GM19324 (cell line): ENCODE measurements around the gene SLC8B1.

ENCODE experiments used
- ATAC-seq: cut with Tn5 transposase; IDR thresholded peaks from one replicate; pipeline ENCODE4 v1.9.1; 2021; ENCODE audit warnings: mild to moderate bottlenecking, moderate library complexity; ENCODE audit not compliant: unreplicated experiment, low FRiP score

SLC8B1 gene

GRCh38 chr12:113334786-113335539 is at the start of gene SLC8B1:
Gene SLC8B1 (minus strand): TSS chr12:113335109. CDS start chr12:113332878, 2,231 bp downstream.
- peak; percentile 97 for ATAC-seq

DNA sequence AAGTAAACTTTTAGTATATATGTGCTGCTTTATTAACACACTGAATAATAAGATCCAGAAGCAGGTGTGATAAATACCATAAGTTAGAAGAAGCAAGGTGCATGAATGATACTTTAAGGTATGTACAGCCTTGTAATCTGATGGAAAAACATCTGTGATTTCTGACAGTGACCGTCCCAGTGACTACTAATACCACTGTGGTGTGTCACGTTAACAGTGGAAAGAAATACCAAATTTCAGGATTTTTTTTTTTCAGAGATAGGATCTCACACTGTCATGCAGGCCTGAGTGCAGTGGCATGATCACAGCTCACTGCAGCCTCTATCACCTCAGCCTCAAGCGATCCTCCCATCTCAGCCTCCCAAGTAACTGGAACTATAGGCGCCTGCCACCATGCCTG is 47.3 kb upstream of the SLC8B1 start:
- ATAC-seq = no peak

- no peak for ATAC-seq
Observed at GRCh38 chr12:113381220-113381619, 46.3 kb upstream of the SLC8B1 start.

DNA sequence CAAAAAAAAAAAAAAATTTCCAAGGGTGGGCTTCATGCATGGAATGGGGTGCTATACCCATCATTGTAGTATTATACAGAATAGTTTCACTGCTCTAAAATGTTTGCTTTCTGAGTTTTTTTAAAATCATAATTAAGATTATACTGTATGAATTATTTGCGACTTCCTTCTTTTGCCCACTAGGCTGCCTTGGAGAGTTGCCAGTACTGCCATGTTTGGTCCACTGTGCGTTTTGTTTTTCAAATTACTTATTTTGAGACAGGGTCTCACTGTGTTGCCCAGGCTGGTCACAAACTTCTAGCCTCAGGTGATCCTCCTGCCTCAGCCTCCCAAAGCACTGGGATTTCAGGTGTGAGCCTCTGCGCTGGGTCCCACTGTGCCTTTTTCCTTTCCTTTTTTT is 43.4 kb upstream of the SLC8B1 start:
- no peak for ATAC-seq

- no peak for ATAC-seq
Observed at GRCh38 chr12:113374823-113375428, 40.0 kb upstream of the SLC8B1 start.

DNA sequence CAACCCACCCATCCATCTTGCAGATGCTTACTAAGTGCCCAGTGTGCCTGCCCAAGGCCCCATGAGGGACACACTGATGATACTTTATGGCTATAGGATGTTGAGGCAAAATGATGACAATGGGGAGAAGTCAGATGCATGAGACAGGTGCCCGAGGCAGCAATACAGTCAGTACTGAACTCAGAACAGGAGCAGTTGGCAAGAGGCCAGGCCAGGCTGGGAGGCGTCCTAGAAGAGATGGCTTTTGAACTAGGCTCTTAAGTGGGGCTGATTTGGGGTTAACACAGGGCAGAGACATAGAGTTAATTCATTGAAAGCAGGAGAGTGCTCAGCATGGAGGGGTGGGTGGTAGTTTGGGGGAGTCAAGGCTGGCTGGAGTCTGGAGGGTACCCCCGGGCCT is 39.1 kb upstream of the SLC8B1 start:
- no peak for ATAC-seq

DNA sequence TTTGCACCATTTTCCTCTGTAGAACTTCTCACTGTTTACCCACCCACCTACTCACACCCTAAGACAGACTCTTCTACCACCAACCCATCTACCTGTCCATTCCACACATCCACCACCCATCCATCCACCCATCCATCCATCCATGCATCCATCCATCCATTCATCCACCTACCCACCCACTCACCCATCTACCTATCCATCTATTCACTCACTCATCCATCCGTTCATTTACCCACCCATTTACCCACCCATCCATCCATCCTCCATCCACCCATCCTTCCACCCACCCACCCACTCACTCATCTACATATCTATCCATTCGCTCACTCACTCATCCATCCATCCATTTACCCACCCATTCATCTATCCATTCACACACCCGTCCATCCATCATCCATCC is 38.5 kb upstream of the SLC8B1 start:
- ATAC-seq = no peak

DNA sequence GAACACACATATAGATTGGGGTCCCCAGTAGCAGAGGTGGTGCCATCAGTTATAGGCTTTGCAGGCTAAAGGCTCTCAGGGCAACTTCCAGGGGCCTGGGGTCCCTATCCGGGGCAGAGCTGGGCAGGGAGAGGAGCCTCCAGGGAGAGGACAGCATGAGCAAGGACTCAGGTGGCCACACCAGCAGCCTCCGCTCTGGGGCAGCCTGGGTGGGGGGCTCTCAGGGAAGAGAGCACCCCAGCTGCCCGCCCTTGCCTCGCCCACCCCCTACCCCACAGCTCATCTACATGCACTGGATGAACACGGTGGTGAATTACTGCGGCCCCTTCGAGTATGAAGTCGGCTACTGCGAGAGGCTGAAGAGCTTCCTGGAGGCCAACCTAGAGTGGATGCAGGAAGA is 37.5 kb upstream of the SLC8B1 start:
- no peak for ATAC-seq

DNA sequence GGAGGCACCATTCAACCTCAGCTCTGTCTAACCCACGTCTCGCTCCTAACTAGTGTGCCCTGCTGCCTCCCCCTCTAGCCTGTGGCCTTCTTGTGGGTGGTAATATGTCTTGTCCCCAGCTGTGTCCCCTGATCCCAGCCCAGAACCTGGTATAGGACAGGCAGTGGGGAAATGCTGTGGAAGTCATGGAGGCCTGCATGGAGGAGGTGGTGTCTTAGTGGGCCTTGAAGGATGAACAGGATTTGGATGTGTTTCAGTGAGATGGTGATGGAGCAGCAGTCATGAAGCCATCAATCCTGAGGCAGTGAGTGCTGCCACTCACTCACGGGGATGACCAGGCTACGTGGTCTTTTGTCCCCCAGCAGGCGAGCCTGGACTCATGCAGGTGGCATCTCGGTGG is 36.9 kb upstream of the SLC8B1 start:
- ATAC-seq = no peak

- no peak for ATAC-seq
Observed at GRCh38 chr12:113370923-113371682, 36.2 kb upstream of the SLC8B1 start.

DNA sequence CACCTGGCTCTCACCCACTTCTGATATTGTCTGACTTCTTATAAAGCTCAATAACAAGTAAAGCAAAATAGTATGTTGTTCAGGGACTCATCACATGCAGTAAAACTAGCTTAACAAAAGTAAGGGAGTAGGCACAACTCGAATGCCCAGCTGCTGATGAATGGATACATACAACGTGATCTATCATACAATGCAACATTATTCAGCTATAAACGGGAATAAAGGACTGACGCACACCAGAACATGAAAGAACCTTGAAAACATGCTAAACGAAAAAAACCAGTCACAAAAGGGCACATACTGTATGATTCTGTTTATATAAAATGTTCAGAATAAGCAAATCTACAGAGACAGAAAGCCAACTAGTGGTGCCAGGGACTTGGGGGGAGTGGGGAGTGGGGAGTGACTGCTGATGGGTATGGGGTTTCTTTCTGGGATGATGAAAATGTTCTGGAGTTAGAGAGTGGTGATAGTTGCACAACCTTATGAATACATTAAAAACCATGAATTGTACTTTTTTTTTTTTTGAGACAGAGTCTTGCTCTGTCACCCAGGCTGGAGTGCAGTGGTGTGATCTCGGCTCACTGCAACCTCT is 34.6 kb upstream of the SLC8B1 start:
- no peak for ATAC-seq

GRCh38 chr12:113368331-113368730 is 33.4 kb upstream of the SLC8B1 start:
- ATAC-seq = no peak

GRCh38 chr12:113366827-113367226 is 31.9 kb upstream of the SLC8B1 start:
- ATAC-seq = no peak

- ATAC-seq = no peak
Observed at GRCh38 chr12:113365639-113366395, 30.9 kb upstream of the SLC8B1 start.

- no peak for ATAC-seq
Observed at GRCh38 chr12:113364698-113365097, 29.8 kb upstream of the SLC8B1 start.

- no peak for ATAC-seq
Observed at GRCh38 chr12:113361574-113362370, 26.9 kb upstream of the SLC8B1 start.

DNA sequence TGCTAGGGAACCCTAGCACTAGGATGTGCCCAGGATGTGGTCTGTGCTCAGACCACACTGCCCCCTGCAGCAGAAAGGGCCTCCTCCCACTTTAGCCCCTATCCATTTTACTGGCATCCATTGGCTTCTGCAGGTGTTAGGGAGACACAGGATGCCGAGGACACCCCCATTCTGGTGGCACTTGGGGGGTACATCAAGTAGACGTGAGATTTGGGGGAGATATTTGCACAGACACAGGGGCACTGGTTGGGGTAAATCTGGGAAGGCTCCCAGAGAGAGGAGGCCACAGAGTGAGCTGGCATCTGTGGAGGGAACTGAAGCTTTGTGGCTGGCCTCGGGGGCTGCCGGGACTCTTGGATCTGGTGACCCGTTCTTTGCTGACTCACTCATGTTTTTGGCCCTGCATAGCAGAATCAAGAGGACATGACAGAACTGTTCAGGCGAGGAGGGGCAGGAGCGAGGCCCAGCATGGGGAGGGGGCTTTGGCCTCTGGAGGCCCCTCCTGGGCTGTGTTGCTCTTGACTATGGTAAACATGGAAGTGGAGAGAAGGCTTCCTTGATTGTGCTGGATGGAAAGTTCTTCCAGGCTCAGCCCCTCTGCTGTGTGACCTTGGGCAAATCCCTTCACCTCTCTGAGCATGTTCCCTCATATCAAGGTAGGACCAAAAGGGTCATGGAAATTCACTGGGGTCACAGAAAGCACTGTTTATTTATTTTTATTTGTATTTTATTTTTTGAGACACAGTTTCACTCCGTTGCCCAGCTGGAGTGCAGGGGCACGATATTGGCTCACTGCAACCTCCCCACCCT is 25.2 kb upstream of the SLC8B1 start:
- no peak for ATAC-seq

DNA sequence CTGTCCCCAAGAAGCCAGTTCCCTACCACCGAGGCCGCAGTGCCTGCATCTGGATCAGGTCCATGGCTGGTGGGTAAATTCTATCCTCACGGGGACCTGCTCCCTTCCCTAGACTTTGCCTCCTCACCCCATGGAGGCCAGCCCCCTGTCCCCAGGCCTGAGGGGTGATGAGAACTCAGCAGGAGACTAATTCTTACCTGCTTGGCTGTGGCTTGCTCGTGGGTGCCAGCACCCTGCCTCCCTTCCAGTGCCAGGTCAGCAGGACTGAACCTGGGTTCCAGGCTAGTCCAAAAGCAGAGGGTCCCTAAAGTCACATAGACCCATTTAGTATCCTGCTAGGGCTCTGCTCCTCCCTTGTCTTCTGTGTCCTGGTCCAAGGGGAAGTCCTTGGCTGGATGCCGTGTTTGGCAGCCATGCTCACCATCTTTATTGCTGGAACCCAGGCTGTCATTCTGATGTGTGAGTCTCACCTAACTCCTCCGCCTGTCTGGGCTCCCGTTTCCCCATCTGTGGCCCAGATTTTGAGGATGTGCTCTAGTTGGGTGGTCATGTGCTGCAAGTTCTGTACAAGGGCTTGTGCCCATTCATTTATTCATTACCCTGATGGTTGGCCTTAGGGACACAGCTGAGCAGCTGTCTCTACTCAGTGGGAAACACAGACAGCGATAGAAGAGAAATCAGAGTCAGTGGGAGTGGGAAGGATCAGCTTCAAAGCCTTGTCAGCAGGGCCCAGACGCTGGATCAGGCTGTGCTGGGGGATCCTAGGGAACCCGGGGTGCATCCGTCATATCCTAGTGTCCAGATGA is 24.4 kb upstream of the SLC8B1 start:
- peak; percentile 1 for ATAC-seq
